HG02870 (cell line): ENCODE data around the gene ZNF678.
A peak's percentile ranks its signal among the peaks of the same experiment; 100 is the strongest.

Experiments
- ATAC-seq: cut with Tn5 transposase; IDR thresholded peaks from one replicate; pipeline ENCODE4 v1.9.1; 2021; ENCODE audit warnings: mild to moderate bottlenecking, moderate library complexity; ENCODE audit not compliant: unreplicated experiment

ZNF678 gene

DNA sequence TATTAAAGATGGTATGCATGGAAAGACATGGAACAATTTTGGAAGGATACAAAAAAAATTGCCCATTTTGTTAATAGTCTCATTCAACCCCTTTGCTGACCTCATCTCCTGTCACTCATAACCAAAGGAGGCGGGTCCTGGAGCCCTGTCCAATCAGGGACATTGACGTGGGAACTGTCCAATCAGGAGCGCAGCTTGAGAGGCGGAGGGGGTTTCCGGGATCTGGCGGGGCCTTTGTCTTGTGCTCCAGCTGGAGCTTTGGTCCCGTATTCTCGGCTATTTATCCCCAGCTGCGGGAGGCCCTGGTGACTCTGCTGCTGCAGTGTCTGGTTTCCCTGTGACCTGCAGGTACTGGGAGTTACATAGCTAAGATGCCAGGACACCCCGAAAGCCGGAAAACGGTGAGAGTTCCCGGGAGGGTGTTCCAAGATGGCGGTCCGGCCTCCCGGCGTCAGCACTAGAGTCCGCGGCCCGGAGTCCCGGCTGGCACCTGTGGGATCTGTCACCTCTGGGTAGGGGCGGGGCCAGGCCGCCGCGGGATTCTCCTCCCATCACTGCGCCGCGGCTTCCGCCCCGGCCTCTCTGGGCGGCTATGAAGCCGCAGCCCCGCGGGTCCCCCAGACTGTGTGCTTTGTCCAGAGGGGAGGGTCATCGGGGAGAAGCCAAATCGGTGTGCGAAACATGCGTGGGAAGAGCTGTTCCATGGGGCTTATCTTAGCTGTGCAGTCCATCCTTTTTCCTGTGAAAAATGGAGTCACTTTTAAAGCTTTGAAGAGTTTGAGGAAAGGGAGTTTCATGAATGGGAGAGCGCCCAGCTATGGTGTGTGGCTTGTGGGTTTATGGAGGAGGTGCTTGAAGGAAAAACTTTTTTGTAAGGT, at the start of gene ZNF678:
TSS of gene ZNF678 (plus strand) at position 233 of the 878 bp plus-strand sequence. CDS start 87,436 bp downstream, outside the sequence.
- peak; percentile 98 for ATAC-seq

DNA sequence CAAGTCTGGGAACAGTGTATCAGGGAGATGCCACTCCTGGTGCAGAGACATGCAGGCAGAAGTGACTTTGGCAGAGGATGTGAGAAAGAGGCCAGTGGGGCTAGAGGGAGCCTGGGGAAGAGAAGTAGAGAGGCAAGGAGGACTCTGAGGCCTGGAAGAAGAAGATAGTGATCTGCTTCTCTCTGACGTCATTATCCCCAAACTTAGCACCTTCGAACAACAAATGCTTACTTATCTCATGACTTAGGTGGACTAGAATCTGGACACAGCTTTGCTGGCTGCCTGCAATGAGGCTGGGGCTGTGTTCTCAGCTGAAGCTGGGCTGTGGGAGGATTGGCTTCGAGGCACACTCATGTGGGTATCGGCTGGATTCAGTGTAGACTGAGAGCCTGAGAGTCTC, 44.5 kb upstream of the ZNF678 start:
- ATAC-seq, result no peak

DNA sequence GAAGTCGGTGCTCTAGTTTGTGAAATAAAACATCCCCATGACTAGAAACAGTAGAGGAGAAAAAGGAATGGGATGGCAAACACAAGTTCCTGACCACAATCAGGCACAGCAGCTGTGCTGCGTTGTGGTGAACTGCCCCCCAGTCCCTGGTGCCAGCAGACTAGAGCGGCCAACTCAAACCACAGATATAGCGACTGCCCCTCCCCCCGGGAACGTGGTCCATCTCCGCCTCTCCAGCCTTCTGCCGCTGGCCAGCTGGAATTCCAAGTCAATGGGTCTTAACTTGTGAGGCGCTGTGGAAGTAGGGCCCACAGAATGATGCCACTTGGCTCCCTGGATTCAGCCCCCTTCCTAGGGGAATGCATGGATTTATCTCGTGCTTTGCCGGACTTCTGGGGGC, 41.6 kb upstream of the ZNF678 start:
- no peak for ATAC-seq

DNA sequence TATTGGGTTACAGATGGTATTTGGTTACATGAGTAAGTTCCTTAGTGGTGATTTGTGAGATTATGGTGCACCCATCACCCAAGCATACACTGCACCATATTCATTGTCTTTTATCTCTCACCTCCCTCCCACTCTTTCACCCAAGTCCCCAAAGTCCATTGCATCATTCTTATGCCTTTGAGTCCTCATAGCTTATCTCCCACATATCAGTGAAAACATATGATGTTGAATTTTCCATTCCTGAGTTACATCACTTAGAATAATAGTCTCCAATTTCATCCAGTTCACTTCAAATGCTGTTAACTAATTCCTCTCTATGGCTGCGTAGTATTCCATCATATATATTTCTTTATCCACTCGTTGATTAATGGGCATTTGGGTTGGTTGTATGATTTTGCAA, 36.8 kb upstream of the ZNF678 start:
- no peak for ATAC-seq

DNA sequence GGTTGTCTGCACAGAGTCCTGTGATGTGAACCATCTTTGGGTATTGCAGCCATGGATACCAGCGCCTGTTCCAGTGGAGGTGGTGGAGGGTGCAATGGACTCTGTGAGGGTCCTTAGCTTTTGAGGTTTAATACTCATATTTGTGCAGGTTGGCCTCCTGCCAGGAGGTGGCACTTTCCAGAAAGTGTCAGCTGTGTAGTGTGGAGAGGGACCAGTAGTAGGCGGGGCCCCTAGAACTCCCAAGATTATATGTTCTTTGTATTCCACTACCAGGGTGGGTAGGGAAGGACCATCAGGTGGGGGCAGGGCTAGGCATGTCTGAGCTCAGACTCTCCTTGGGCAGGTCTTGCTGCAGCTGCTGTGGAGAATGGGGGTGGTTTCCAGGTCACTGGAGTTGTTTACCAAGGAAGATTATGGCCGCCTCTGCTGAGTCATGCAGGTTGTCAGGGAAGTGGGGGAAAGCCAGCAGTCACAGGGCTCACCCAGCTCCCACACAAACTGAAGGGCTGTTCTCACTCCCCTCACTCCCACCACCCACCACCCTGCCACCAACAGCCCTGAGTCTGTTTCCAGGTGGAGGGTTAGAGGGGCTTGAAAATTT, 31.2 kb upstream of the ZNF678 start:
- ATAC-seq, result no peak

DNA sequence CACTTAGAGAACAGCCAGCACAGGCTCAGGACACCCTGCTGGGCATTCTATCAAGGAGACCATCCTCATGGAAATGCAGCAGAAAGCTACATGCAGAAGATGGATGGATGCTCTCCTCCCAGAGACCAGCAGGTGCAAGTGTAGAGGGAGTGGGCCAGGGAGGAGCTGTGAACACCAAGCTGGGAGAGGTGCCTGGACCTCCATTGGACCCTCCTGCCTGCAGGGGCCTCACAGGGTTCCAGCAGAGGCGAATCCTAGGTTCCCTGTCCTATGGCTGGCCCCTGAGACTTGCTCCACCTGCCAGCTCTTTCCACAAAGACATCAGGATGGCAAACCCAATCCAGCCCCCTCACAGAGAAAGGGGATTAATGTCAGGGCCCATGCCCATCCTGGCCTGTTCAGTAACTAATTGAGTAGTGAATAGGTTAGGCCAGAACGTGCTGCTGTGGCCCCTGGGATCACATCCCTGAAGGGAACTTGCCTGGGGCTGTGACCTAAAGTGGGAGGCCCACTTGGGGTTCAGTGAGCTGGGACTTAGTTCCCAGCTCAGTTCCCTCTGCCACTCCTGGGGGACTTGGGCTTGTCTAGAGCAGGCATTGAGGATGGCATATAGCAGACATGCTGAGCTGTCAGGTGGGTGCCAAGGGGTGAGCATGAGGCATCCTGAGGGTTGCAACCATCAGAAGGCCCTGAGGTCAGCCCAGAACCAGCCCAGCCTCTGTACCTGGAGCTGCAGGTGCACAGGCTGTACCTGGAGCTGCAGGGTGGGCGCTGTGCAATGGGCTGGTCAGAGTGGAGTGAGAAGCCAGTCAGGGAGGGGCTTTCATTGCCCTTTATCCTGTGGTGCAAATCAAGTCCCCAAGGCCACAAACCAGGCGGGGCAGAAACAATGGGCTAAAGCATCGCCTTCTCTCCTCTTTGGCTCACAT, 22.9 kb upstream of the ZNF678 start:
- ATAC-seq, result no peak

DNA sequence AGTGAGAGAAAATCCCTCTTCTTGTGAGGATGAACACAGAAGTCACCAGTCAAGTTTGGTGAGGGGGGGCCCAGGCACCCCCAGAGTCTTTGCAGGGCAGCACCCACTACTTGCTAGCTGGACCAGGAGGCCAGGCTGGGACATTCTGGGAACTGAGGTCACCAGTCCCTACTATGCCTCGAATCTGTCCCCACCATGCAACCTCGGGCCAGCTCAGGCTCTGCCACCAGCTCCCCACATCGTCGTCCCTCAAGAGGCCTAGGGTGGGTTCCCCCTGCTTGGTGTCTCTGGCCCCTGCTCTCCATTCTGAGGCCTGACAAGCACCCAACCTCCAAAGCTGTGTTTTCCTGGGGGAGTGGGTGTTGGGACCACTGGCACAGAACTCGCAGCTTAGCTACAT, 22.2 kb upstream of the ZNF678 start:
- ATAC-seq, result no peak

DNA sequence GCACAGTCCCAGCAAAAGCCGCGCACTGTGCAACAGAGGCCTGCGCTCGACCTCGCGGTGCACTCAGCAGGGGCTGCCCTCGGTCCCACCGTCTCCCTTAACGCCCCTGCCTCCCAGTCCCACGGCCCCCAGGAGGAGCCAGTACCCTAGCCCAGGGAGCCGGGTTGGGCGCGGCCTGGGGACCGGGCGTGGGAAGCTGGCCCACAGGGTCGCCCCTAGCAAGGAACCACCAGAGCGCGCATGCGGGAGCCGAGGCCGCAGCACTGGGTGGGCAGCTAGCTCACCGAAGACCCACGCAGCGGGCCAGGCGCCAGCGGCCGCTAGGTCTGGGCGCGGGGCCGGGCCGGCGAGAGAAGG, 21.6 kb upstream of the ZNF678 start:
- peak; percentile 21 for ATAC-seq

DNA sequence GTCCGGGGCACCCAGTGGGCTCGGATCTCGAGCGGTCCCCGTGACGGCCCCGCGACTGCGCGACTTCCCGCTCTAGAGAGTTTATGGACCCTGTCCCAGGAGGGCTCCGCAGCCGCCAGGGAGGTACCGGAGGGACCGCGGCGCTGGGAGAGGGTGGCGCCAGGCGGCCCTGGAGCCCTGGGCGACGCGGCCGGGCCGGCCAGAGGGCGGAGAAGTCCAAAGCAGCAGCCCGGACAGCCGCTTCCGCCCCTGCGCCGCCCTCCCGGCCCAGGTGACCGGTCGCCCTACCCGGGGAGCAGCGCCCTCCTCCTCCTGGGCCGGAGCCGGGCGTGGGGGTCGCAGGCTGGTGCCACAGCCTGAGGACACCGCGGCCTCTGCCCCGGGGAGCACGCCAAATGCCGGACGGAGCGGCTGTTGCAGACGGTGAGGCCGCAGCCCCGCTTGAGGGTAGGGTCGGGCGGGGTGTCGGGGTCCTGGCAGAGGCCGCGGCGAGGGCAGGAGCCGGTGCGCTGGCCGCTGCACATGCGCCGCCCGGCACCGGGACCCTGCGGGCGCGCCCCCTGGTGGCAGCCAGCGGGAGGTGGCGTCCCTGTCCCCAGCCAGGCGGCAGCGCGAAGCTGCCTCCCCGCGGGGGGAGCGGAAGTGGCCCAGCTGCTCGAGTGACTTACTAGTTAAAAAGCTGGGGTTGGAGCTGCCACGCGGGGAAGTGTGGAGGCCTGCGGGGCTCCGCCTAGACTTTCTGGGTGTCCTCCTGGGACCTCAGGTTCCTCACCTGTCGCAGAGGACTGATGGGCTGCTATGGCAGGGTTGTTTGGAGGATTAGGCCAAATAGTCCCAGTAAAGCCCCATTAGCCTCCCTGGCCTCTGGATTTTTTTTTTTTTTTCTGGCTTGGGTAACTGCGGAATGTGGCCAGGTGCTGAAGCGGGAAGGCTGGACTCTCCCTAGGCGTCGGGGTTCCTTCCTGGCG, 20.9 kb upstream of the ZNF678 start:
- ATAC-seq, result peak; percentile 94

DNA sequence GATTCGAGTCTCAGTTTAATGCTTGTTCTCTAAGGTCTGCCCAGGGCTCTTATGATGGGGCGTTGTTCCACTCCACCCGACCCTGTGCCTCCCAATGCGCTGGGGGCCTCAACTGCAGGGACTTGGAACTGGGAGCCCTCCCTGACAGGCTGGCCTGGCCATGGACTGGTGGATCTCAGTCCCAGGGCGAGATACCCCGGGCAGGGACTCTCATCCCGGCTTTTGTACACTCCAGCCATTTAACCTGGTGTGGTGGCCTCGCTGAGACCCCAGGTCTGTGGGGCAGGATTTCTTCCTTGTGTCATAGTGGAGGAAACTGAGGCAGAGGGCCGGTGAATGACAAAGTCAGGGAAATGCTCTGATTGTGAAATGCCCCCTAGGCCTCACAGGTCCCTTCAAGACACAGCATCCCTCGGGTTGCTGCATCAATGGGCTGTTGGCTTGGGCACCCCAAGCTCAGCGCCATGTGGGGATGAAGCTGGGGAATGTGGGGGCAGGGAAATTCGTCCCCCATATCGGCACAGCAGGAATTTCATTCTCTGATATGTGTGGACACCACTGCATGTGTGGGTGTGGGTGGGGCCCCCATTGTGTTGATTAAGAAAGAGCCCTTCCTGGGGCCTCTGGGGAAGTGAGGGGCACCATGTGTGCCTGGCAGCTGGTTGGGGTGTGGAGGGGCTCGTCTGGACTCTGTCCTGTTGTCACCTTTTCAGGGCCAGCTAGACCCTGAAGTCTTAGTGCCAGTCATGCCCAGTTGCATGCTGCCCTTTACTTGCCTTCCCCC, 19.9 kb upstream of the ZNF678 start:
- ATAC-seq, result no peak

DNA sequence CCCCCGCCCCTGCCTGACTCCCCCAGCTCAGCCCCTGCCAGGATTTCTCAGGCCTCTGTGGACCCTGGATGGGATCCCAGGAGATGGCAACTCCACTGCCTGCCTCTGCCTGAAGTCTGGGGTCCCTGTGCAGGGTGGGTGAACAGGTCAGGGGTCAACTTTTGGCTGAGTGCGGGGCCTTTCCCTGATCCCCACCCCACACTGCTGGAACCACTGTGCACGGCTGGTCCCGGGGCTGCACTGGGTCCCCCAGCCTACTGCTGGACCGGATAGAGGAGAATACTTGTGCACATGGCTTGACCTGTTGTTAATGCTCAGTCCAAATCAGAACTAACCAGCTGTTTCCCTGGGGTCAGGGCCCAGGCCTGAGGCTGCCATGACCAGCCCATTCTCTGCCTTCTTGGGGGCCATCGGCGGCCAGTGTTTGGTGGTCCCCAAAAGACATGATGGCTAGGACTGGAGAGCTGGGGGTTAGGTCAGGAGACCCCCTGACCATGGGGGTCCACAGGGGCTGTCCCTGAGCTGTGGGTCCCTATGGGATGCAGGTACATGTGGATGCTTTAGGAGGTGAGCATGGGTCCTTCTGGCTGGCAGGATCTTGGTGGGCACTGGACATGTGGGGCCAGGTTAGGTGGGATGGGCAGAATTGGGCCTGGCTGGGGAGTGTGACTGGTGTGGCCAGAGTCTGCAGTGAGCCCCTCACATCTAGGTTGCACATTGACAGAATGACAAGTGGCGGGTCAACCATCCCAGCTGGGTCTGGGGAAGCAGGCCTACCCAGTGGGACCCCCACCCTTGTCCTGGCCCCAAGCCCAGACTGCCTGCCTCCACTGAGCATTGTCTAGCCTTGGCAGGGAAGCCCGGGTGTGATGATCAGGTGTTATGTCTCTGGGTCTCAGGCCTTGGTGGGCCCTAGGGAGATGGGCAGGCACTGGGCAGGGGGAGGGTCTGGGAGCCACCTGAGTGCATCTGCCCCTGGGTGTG, 19.0 kb upstream of the ZNF678 start:
- no peak for ATAC-seq

DNA sequence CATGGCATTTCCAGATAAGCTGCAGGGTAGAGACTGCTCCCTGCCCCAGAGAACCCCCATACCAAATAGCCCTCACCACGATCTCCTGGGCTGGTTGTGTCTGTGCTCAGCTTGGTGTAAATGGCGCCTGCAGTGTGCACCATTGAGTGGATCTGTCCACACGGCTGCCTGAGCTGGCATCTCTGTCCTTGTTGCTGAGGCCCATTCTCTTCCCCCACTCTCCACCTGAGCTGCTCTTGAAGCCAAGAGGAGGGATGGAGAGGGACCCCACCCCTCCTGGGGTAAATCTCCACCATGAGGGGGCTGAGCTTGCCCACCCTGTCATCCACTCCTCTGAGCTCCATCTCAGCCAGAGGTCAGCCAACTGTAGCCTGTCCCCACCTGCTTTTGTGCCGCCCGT, 18.0 kb upstream of the ZNF678 start:
- ATAC-seq, result no peak

DNA sequence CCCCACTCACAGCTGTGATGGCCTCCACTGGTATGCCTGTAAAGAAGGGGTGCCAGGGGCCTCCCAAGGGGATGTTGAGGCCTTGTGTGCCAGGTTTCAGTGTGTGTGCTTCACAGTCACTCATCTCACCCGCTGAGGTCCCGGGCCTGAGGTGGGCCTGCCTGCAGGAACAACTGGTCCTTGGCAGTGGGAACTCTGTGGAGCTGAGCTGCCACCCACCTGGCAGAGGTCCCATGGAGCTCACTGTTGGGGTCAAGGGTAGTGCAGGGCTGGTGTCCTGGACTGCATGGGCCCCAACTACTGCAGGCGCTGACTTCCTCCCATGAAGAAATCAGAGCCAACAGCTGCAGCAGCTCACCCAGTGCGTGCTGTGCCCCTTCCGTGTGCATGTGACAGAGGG, 17.3 kb upstream of the ZNF678 start:
- ATAC-seq, result no peak

DNA sequence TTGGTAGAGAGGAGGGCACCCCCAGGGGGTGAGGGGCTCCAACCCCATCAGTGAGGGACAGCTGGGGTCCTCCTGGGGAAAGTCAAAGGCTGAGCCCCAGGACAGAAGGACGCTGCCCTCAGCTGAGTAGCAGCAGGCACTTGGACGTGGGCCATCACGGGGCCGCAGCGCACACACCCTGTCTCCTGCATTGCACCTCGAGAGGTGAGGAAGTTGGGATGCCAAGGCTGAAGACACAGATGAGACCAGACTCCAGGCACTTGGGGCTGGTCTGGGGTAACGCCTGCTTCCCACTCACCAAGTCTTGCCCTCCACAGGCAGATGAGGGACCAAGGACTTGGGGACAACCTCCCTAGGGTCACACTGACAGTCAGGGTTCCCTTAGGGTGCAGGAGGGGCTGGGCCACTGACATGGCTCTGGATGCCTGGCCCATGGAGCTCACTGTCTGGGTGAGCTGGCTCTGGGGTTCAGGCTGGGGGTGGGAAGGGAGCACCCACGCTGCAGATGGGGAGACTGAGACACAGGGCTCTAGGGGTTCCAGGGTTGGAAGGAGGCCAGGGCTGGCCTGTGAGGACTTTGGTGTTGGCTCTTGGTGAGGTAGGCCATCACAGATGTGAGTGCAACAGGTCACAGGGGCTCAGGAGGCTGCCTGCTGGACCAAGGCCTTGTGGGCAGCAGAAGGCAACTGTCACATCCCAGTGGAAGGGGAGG, 16.6 kb upstream of the ZNF678 start:
- no peak for ATAC-seq

DNA sequence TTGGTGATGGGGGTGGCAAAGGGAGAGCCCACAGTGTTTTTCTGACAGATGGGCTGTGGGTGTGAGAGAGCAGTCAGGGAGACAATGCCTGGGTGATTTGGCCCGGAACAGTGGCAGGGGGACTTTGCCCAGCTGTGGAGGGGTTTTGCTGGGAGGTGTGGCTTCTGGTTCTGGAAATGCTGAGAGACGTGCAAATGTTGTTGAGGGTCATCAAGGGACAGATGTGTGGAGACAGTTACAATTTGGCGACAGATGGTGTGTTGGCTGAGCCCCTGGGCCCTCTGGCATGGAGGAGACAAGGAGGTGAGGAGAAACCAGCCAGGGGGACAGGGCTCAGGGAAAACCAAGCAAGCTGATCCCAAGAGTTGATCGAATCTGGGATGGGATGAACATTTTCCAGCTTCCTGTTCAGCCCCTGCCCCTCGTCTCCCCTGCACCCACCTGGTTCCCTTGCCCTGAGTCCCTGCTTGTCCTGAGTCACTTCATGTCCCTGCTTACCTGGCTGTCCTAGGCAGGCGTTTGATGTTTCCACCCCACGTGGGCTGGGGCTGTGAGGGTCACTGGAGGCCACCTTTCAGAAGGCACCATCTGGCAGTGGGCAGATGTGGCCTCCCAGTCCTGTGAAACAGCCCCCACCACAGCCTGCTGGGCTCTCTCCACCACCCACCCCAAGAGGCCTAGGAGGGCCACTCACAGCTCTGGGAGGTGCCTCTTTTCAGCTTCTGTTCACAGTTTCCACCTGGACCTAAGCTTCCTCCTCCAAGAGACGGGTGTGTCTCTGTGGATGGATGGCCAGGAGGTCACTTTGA, 15.8 kb upstream of the ZNF678 start:
- ATAC-seq, result no peak

DNA sequence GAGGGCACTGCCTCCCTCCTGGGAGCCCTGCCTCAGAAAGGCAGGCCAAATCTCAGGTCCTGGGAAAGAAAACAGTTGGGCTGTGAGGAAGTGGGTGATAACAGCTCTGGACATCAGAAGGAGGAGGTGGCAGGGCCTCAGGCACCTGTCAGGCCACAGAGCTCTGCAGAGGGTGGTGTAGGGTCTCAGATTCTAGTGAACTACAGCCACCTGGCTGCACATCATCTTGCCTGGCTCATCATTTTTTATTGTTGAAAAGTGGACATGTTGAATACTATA, 15.3 kb upstream of the ZNF678 start:
- ATAC-seq, result no peak

DNA sequence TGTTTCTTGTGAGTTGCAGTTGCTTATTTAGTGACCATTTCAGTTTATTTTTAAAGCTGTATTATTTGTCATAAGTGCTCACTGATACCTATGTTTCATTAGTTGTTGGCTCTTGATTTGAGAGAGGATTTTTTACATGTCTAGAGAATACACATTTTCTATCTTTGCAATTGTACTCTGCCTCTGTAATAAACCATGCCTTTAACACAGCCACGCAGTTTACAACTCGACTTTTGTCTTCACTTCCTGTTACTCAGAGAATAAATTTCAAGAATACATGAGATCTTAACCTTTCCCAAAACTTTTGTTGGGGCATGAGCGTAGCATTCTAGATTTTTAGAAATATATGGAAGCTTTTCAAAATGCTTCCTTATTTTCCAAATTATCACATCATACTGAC, 14.9 kb upstream of the ZNF678 start:
- no peak for ATAC-seq
